Retinal pigment epithelial cell (primary cell): Measurements from ENCODE around the gene STX18.

Experiments
- DNase-seq: peaks from one replicate; pipeline ENCODE4 v3.0.0-alpha.2; 2010; ENCODE audit warnings: low read depth
- H3K4me3 ChIP-seq: 2 replicates; pipeline ENCODE4 v1.5.1; 2011; ENCODE audit warnings: mild to moderate bottlenecking, low read length, control low read depth, moderate library complexity
- CTCF ChIP-seq: conservative IDR thresholded peaks from 2 replicates; pipeline ENCODE4 v1.5.1; 2011; ENCODE audit warnings: low read depth, low read length, control low read depth, inconsistent platforms

STX18 gene

DNA sequence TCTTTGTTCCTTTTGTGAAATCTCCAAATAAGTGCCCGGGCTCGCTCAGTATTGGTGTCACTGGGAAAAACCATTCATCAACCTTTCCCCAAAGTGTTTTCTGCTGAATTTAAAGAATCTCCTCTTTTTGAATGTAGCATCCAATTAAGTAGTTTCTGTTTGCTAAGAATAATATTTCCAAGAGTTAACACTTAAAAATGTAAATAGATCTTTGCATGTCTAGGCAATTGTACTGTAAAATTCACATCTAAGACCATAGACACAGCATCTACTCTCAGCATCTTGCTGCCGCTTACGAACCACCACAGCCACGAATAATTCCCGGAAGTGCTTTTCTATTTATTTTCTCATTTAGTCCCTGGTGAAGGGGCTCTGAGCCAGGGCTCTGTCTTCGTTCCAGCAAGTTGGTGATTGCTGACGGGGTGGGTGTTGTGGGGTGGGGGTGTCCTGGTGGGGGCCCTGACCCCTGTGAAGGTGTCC lies 153.5 kb downstream of the STX18 start:
- no peak overlapping the region for H3K4me3 ChIP-seq
- DNase-seq, result no peak
- no peak for TF ChIP-seq CTCF

DNA sequence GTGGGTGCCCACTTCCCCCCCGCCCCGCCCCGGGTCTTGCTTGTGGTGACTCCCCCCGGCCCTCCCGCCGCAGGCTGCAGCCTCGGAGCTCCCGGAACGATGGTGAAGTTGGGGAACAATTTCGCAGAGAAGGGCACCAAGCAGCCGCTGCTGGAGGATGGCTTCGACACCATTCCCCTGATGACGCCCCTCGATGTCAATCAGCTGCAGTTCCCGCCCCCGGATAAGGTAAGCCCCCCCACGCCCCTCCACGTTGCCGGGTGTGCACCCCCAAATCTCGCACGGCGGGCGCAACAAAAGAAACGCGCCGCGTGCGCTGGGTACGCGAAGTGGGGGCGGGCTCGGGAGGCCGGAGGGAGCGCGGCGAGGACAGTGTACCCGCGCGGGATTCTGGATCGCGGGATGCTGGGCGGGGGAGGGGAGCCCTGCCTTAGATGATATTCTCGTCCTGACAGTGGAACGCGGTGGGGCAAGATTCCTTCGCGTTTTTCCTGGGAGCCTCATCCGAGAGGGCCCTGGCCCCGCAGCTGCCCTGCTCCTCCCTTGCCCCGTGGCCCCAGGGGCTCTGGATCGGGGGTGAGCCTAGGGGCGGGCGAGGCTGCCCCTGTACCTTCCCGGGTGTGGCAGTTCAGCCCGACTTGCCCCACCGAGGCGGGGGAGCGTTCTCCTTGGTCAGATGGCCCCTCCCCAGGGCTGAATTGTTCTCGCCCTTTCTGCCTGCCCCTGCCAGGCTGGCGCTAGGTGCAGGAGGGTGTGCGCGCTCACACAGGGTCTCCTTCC lies 154.1 kb downstream of the STX18 start:
- no peak overlapping the region for H3K4me3 ChIP-seq
- no peak for DNase-seq

GRCh38 chr4:4386736-4387392 lies 155.0 kb downstream of the STX18 start, which contains the start of gene NSG1:
Gene NSG1 (plus strand): TSS chr4:4387102. CDS start chr4:4387630, 528 bp downstream.
- H3K4me3 ChIP-seq, result peak within 1 kb of the TSS; percentile 33
- DNase-seq, result no peak
- TF ChIP-seq CTCF, result no peak

More for the DNA sequence above, 154.1 kb downstream of the STX18 start:
- TF ChIP-seq CTCF, result no peak

DNA sequence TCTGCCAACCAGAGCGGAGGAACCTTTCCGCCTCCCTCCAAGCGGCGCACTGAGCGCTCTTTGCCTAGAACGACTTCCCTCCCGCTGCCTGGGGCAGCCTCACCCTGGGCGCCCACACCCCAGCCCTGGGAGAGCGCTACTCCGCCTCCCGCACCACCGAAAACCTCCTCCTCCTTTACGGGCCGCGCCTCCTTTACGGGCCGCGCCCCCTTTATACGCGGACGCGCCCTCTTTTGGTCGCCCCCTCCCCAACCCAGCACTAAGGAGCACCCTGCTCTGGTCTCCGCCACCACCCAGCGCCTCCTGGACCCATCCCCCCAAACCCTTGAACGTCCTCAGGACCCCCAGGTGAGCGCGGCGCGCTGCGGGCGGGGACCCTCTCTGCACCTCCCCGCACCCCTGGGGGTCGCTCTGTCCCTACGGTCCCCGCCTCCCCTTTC lies 155.5 kb downstream of the STX18 start:
- no peak for TF ChIP-seq CTCF
- H3K4me3 ChIP-seq, result peak overlapping the region; percentile 33
- no peak for DNase-seq

- H3K4me3 ChIP-seq, result no peak overlapping the region
- TF ChIP-seq CTCF, result no peak
- DNase-seq, result no peak
Observed at GRCh38 chr4:4385729-4386295, 156.0 kb downstream of the STX18 start.

DNA sequence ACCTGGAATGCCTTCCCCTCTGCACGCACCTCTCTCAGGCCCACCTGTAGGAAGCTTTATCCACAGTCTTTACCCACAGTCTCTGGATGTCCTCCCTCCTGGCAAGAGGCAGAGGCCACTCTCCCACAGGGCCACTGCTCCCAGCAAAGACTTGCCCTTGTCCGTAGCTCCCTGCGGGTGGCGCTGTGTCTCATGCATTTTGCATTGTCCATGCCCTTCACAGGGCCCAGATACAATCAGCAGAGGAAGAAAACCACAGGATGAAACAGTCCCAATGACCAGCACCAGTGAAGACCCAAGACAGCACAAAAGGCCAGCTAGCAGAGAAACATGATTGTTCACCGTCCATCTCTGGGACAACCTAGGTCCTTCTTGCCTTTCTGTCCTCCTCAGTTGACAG lies 157.0 kb downstream of the STX18 start:
- no peak overlapping the region for H3K4me3 ChIP-seq
- TF ChIP-seq CTCF, result peak; percentile 44
- DNase-seq, result no peak
